Measurements from ENCODE around the gene LRCH4. TPM values are rescaled to one million over a fixed set of nuclear protein-coding genes. Genes with fewer than 3 reads are reported as not detected.

Gene LRCH4
- total and polyA plus RNA-seq, 2 of the 13 experiments (the other 11 are each of a cell fraction or from before 2014, with no cell fraction given): 7.0 to 9.3 TPM

DNA sequence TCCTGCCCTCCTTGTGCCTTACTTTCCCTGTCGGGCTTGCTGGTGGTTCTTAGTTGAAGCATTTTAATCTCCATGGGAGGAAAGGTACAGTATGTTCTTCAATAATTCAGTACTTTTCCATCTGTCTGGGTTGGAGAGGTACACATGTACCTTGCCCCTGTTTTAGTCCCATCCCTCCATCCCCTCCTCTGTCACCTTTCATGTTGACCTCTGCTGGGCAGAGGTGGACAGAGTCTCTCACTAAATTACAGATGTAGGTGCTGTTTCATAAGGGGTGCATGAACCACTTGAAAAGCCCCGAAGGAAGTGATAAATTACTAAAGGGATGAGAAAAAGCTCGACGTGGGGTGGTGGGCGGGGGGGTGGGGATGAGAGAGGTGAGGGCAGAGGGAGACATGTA, 41.5 kb downstream of the LRCH4 start (continued):
- TF ChIP-seq, protein P1, sequence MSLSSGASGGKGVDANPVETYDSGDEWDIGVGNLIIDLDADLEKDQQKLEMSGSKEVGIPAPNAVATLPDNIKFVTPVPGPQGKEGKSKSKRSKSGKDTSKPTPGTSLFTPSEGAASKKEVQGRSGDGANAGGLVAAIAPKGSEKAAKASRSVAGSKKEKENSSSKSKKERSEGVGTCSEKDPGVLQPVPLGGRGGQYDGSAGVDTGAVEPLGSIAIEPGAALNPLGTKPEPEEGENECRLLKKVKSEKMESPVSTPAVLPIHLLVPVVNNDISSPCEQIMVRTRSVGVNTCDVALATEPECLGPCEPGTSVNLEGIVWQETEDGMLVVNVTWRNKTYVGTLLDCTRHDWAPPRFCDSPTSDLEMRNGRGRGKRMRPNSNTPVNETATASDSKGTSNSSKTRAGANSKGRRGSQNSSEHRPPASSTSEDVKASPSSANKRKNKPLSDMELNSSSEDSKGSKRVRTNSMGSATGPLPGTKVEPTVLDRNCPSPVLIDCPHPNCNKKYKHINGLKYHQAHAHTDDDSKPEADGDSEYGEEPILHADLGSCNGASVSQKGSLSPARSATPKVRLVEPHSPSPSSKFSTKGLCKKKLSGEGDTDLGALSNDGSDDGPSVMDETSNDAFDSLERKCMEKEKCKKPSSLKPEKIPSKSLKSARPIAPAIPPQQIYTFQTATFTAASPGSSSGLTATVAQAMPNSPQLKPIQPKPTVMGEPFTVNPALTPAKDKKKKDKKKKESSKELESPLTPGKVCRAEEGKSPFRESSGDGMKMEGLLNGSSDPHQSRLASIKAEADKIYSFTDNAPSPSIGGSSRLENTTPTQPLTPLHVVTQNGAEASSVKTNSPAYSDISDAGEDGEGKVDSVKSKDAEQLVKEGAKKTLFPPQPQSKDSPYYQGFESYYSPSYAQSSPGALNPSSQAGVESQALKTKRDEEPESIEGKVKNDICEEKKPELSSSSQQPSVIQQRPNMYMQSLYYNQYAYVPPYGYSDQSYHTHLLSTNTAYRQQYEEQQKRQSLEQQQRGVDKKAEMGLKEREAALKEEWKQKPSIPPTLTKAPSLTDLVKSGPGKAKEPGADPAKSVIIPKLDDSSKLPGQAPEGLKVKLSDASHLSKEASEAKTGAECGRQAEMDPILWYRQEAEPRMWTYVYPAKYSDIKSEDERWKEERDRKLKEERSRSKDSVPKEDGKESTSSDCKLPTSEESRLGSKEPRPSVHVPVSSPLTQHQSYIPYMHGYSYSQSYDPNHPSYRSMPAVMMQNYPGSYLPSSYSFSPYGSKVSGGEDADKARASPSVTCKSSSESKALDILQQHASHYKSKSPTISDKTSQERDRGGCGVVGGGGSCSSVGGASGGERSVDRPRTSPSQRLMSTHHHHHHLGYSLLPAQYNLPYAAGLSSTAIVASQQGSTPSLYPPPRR (CRISPR knock-in tag; IDR thresholded peaks at IDR 0.05; ENCODE audit: borderline replicate concordance): peak; percentile 68; the same call in 1 of the 2 replicates
- TF ChIP-seq SIX1 (CRISPR knock-in tag; IDR thresholded peaks at IDR 0.05; ENCODE audit: borderline replicate concordance): peak; percentile 35; the same call in 1 of the 2 replicates
- TF ChIP-seq GATAD2A (CRISPR knock-in tag; IDR thresholded peaks at IDR 0.05): peak; percentile 42; the same call in 1 of the 2 replicates
- TF ChIP-seq, protein P2, sequence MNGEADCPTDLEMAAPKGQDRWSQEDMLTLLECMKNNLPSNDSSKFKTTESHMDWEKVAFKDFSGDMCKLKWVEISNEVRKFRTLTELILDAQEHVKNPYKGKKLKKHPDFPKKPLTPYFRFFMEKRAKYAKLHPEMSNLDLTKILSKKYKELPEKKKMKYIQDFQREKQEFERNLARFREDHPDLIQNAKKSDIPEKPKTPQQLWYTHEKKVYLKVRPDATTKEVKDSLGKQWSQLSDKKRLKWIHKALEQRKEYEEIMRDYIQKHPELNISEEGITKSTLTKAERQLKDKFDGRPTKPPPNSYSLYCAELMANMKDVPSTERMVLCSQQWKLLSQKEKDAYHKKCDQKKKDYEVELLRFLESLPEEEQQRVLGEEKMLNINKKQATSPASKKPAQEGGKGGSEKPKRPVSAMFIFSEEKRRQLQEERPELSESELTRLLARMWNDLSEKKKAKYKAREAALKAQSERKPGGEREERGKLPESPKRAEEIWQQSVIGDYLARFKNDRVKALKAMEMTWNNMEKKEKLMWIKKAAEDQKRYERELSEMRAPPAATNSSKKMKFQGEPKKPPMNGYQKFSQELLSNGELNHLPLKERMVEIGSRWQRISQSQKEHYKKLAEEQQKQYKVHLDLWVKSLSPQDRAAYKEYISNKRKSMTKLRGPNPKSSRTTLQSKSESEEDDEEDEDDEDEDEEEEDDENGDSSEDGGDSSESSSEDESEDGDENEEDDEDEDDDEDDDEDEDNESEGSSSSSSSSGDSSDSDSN (CRISPR knock-in tag; IDR thresholded peaks at IDR 0.05): no peak
- TF ChIP-seq, protein P3, sequence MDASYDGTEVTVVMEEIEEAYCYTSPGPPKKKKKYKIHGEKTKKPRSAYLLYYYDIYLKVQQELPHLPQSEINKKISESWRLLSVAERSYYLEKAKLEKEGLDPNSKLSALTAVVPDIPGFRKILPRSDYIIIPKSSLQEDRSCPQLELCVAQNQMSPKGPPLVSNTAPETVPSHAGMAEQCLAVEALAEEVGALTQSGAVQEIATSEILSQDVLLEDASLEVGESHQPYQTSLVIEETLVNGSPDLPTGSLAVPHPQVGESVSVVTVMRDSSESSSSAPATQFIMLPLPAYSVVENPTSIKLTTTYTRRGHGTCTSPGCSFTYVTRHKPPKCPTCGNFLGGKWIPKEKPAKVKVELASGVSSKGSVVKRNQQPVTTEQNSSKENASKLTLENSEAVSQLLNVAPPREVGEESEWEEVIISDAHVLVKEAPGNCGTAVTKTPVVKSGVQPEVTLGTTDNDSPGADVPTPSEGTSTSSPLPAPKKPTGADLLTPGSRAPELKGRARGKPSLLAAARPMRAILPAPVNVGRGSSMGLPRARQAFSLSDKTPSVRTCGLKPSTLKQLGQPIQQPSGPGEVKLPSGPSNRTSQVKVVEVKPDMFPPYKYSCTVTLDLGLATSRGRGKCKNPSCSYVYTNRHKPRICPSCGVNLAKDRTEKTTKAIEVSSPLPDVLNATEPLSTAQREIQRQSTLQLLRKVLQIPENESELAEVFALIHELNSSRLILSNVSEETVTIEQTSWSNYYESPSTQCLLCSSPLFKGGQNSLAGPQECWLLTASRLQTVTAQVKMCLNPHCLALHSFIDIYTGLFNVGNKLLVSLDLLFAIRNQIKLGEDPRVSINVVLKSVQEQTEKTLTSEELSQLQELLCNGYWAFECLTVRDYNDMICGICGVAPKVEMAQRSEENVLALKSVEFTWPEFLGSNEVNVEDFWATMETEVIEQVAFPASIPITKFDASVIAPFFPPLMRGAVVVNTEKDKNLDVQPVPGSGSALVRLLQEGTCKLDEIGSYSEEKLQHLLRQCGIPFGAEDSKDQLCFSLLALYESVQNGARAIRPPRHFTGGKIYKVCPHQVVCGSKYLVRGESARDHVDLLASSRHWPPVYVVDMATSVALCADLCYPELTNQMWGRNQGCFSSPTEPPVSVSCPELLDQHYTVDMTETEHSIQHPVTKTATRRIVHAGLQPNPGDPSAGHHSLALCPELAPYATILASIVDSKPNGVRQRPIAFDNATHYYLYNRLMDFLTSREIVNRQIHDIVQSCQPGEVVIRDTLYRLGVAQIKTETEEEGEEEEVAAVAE (CRISPR knock-in tag; IDR thresholded peaks at IDR 0.05; ENCODE audit: borderline replicate concordance): no peak
- TF ChIP-seq NFYB (CRISPR knock-in tag; IDR thresholded peaks at IDR 0.05): no peak
- no peak for TF ChIP-seq NCOR1 (IDR thresholded peaks at IDR 0.05; ENCODE audit: borderline replicate concordance, low read length)
- no peak for TF ChIP-seq ZFP1 (CRISPR knock-in tag; IDR thresholded peaks at IDR 0.05)
- no peak for TF ChIP-seq CBFB (CRISPR knock-in tag; IDR thresholded peaks at IDR 0.05)
- TF ChIP-seq ZSCAN20 (CRISPR knock-in tag; IDR thresholded peaks at IDR 0.05; ENCODE audit: borderline replicate concordance): no peak
- TF ChIP-seq MXD4 (CRISPR knock-in tag; IDR thresholded peaks at IDR 0.05): no peak
- TF ChIP-seq ZNF530 (CRISPR knock-in tag; IDR thresholded peaks at IDR 0.05; ENCODE audit: low read depth): no peak
- TF ChIP-seq REXO4 (CRISPR knock-in tag; IDR thresholded peaks at IDR 0.05; ENCODE audit: borderline replicate concordance): no peak
- peak; percentile 57; the same call in 1 of the 2 replicates for TF ChIP-seq ESRRA (CRISPR knock-in tag; IDR thresholded peaks at IDR 0.05; ENCODE audit: low read depth)
- TF ChIP-seq KLF12 (CRISPR knock-in tag; IDR thresholded peaks at IDR 0.05; ENCODE audit: borderline replicate concordance): no peak
- TF ChIP-seq SCMH1 (CRISPR knock-in tag; IDR thresholded peaks at IDR 0.05; ENCODE audit: borderline replicate concordance): no peak
- TF ChIP-seq ZNF670 (CRISPR knock-in tag; IDR thresholded peaks at IDR 0.05; ENCODE audit: borderline replicate concordance): no peak
- no peak for TF ChIP-seq BRD4 (CRISPR knock-in tag; IDR thresholded peaks at IDR 0.05)
- no peak for TF ChIP-seq ZNF121 (CRISPR knock-in tag; IDR thresholded peaks at IDR 0.05)
- no peak for TF ChIP-seq FOXA1 (IDR thresholded peaks at IDR 0.05)
- peak; percentile 77 for TF ChIP-seq FOXA1 (CRISPR knock-in tag; IDR thresholded peaks at IDR 0.05)

Data from HepG2 (cell line).